HG03469 (cell line): ENCODE results near the gene SDHB.

ENCODE experiments used
- ATAC-seq: cut with Tn5 transposase; IDR thresholded peaks from one replicate; pipeline ENCODE4 v1.9.1; 2021; ENCODE audit warnings: mild to moderate bottlenecking, moderate library complexity, moderate number of reproducible peaks; ENCODE audit not compliant: unreplicated experiment

SDHB gene

GRCh38 chr1:16971341-16972188 lies 82.3 kb downstream of the SDHB start:
- no peak for ATAC-seq

DNA sequence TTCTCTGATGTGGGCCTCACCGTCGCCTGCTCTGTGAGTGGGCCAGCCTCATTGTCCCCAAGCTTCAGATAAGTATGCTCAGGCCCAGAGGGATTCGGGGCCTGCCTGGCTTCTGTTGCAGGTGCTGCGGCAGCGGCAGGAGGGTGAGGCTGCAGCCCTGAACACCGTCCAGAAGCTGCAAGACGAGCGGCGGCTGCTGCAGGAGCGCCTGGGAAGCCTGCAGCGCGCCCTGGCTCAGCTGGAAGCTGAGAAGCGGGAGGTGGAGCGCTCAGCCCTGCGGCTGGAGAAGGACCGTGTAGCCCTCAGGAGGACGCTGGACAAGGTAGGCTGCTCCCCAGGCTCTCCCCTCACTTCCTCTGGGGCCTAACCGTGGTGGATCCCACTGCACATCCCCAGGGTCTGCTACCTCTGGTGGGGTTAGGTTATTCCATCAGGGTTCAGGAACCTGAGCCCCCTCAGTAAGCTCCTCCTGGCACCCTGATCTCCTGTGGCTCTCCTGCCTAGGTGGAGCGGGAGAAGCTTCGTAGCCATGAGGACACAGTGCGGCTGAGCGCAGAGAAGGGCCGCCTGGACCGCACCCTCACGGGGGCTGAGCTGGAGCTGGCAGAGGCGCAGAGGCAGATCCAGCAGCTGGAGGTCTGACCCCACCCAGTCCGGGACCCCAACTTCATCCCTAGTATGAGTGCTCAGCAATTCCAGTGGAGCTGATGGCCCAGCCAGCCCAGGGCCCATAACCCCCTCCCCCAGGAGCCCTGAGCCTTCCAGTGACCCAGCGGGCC lies 83.5 kb downstream of the SDHB start:
- ATAC-seq: no peak

GRCh38 chr1:16969651-16970050 lies 84.2 kb downstream of the SDHB start:
- no peak for ATAC-seq

GRCh38 chr1:16969057-16969611 lies 84.7 kb downstream of the SDHB start:
- ATAC-seq: no peak
